GM12878 (cell line): ENCODE data around the gene PAX9. TPM values are rescaled to one million over a fixed set of nuclear protein-coding genes. Genes with fewer than 3 reads are reported as not detected.

Experiments used
- ATAC-seq: fragments of 200-7000 bp; cut with Tn5 transposase; 3 replicates; pipeline ENCODE4 v1.9.1; 2020; ENCODE audit warnings: mild to moderate bottlenecking, moderate library complexity
- BruUV-seq: library from RNA; stranded (reverse); fragments of 400-500 nt; replicated peaks from 2 replicates; lab custom pipeline; 2021; lab: Mats Ljungman, UMichigan
- CTCF ChIA-PET: fragments of 300-600 bp; sonication (Branson Sonifier 250); formaldehyde crosslinking; extraction: SDS; loops from one replicate; lab custom pipeline; 2021; ENCODE audit warnings: inconsistent platforms; lab: Yijun Ruan, JAX
- POLR2A ChIA-PET: fragments of 350-600 bp; formaldehyde crosslinking; extraction: SDS; loops from one replicate; lab custom pipeline; 2021; ENCODE audit warnings: inconsistent platforms; lab: Charles Lee
- RAD21 ChIA-PET: fragments of 300-600 bp; sonication (Branson Sonifier 250); formaldehyde crosslinking; loops from one replicate; lab custom pipeline; 2023; ENCODE audit warnings: antibody characterized with exemption; ENCODE audit not compliant: unreplicated experiment; lab: Charles Lee
- SMC1A ChIA-PET: fragments of 300-600 bp; sonication (Branson Sonifier 250); formaldehyde crosslinking; loops from one replicate; lab custom pipeline; 2023; ENCODE audit not compliant: unreplicated experiment, uncharacterized antibody; lab: Charles Lee
- DNase-seq: peaks from one replicate; pipeline ENCODE4 v3.0.0-alpha.2; 2011; ENCODE audit warnings: low read depth, low spot score
- FAIRE-seq: peaks from 3 replicates; lab custom pipeline; 2011; peaks lifted over from hg19 to GRCh38; lab: Jason Lieb, UNC
- H2AFZ ChIP-seq: 2 replicates; pipeline ENCODE4 v1.6.0; 2011; ENCODE audit warnings: low read depth, low read length, control low read depth; ENCODE audit not compliant: control insufficient read depth
- H3K27ac ChIP-seq: 2 replicates; pipeline ENCODE4 v1.5.1; 2011; ENCODE audit warnings: control low read depth; ENCODE audit not compliant: control insufficient read depth, insufficient read depth
- H3K27me3 ChIP-seq, 2 experiments: replicated peaks in 1 of 2; 2 replicates each; pipeline versions ENCODE4 v1.6.0 to v1.6.1; 2011; ENCODE audit warnings: low read length in 1 of 2; ENCODE audit not compliant: control insufficient read depth in 2 of 2, insufficient read depth in 2 of 2
- H3K36me3 ChIP-seq, 2 experiments: 2 replicates each; pipeline ENCODE4 v1.5.1; 2011; ENCODE audit warnings: low read length in 1 of 2; ENCODE audit not compliant: control insufficient read depth in 2 of 2, insufficient read depth in 2 of 2
- H3K4me1 ChIP-seq: 2 replicates; pipeline ENCODE4 v1.6.1; 2011; ENCODE audit warnings: mild to moderate bottlenecking, low read length, moderate library complexity, mixed read lengths; ENCODE audit not compliant: control insufficient read depth, insufficient read depth
- H3K4me2 ChIP-seq: 2 replicates; pipeline ENCODE4 v1.6.0; 2011; ENCODE audit warnings: control low read depth; ENCODE audit not compliant: control insufficient read depth, insufficient read depth
- H3K4me3 ChIP-seq: fragments of 200-600 bp; sonication (generic); 2 replicates; pipeline ENCODE4 v1.5.1; 2016
- H3K79me2 ChIP-seq: 2 replicates; pipeline ENCODE4 v1.6.0; 2011; ENCODE audit warnings: low read length; ENCODE audit not compliant: control insufficient read depth, insufficient read depth
- H3K9ac ChIP-seq: 2 replicates; pipeline ENCODE4 v1.8.0; 2011; ENCODE audit warnings: low read length, control low read depth, mixed read lengths; ENCODE audit not compliant: control insufficient read depth, insufficient read depth
- H3K9me3 ChIP-seq: replicated peaks from 3 replicates; pipeline ENCODE4 v1.5.1; 2011; ENCODE audit warnings: mild to moderate bottlenecking, low read length; ENCODE audit not compliant: control insufficient read depth, insufficient read depth
- H4K20me1 ChIP-seq: 2 replicates; pipeline ENCODE4 v1.6.0; 2011; ENCODE audit not compliant: control insufficient read depth, insufficient read depth
- CHD1 ChIP-seq: IDR thresholded peaks from 2 replicates; pipeline ENCODE4 v1.6.1; 2012; ENCODE audit warnings: low read depth, low read length, improper control_type of control experiment
- CHD4 ChIP-seq: fragments of 200-600 bp; sonication (generic); IDR thresholded peaks from 2 replicates; pipeline ENCODE4 v1.6.1; 2016; ENCODE audit warnings: mild to moderate bottlenecking
- CREB1 ChIP-seq: IDR thresholded peaks from 2 replicates; pipeline ENCODE4 v1.6.1; 2012; ENCODE audit warnings: low read depth, mild to moderate bottlenecking, inconsistent platforms
- DPF2 ChIP-seq: fragments of 450-650 bp; IDR thresholded peaks from 2 replicates; pipeline ENCODE4 v1.6.1; 2017; ENCODE audit warnings: mild to moderate bottlenecking
- NFXL1 ChIP-seq: fragments of 450-650 bp; IDR thresholded peaks from 2 replicates; pipeline ENCODE4 v1.6.1; 2017; ENCODE audit warnings: antibody characterized with exemption, mild to moderate bottlenecking, borderline replicate concordance
- NR2F1 ChIP-seq: fragments of 450-650 bp; conservative IDR thresholded peaks from 2 replicates; pipeline ENCODE4 v1.6.1; 2017; ENCODE audit warnings: mild to moderate bottlenecking
- RCOR1 ChIP-seq: conservative IDR thresholded peaks from 2 replicates; pipeline ENCODE4 v1.6.1; 2012; ENCODE audit warnings: low read depth, low read length, improper control_type of control experiment
- SIN3A ChIP-seq: IDR thresholded peaks from 2 replicates; pipeline ENCODE4 v1.6.1; 2012; ENCODE audit warnings: low read depth, low read length, improper control_type of control experiment
- SKIL ChIP-seq: fragments of 450-650 bp; IDR thresholded peaks from 2 replicates; pipeline ENCODE4 v1.6.1; 2017; ENCODE audit warnings: mild to moderate bottlenecking, low read depth, inconsistent platforms; ENCODE audit not compliant: poor library complexity, severe bottlenecking
- SMC3 ChIP-seq: IDR thresholded peaks from 2 replicates; pipeline ENCODE4 v1.6.1; 2011; ENCODE audit warnings: low read length, improper control_type of control experiment, borderline replicate concordance
- SUPT20H ChIP-seq: IDR thresholded peaks from 2 replicates; pipeline ENCODE4 v1.6.1; 2011; ENCODE audit warnings: low read depth, mild to moderate bottlenecking, low read length, moderate library complexity, borderline replicate concordance; ENCODE audit not compliant: control insufficient read depth
- USF1 ChIP-seq: IDR thresholded peaks from 2 replicates; pipeline ENCODE4 v1.6.1; 2011; ENCODE audit warnings: borderline replicate concordance, low read depth, mild to moderate bottlenecking, moderate library complexity, mixed read lengths, low read length; ENCODE audit not compliant: insufficient read depth; ENCODE audit errors: extremely low read length
- ZZZ3 ChIP-seq: IDR thresholded peaks from 2 replicates; pipeline ENCODE4 v1.6.1; 2011; ENCODE audit warnings: low read depth; ENCODE audit not compliant: control insufficient read depth, insufficient read length
- WGBS: methylation state at CpG from one replicate; pipeline ENCODE4 v1.1.6; 2016; ENCODE audit warnings: low lambda C conversion rate; ENCODE audit not compliant: insufficient replicate concordance, insufficient coverage; ENCODE audit errors: missing lambda C conversion rate; 5-methylcytosine and 5-hydroxymethylcytosine counted together
- in situ Hi-C: fragments of 300-500 bp; cut with MboI; formaldehyde crosslinking; loops from 9 replicates; pipeline ENCODE4 v1.14.3; 2018; ENCODE audit warnings: mixed read lengths
- intact Hi-C: fragments of 100-400 bp; cut with micrococcal nuclease; formaldehyde crosslinking; loops from one replicate; pipeline ENCODE4 v1.14.2; 2022; ENCODE audit not compliant: unreplicated experiment
- polyA plus RNA-seq, 11 experiments: library from polyadenylated mRNA; depleted of rRNA in 4 of 11; unstranded in 6 of 11; stranded (reverse) in 5 of 11; fragments of >200 nt; fragmentation: Nextera tagmentation in 4 of 11; fragmentation: Illumina TruSeq in 1 of 11; extraction: Ambion mirVana in 4 of 11; extraction: Trizol in 1 of 11; gene quantifications; 1 replicate in 1 of 11; 2 replicates in 10 of 11; pipeline versions ENCODE4 v1.2.1 to v1.2.3, GENCODE V29; 2011 to 2016; ENCODE audit warnings: inconsistent platforms in 2 of 11, missing spikeins in 2 of 11, low read depth in 1 of 11
- total RNA-seq, 4 experiments: library from RNA; depleted of rRNA in 3 of 4; stranded (reverse); fragments of >200 nt in 3 of 4; fragmentation: Illumina TruSeq in 1 of 4; extraction: Trizol in 1 of 4; gene quantifications; 2 replicates each; pipeline versions ENCODE4 v1.2.1 to v1.2.3, GENCODE V29; 2013 to 2021

Gene PAX9
- total and polyA plus RNA-seq, 10 of the 15 experiments (the other 5 are each of a cell fraction or from before 2014, with no cell fraction given): 0.03 to 8.2 (median 0.09) TPM; not detected in 3

- Histone ChIP-seq H3K4me2 (no peak overlapping the region), H3K9ac (no peak overlapping the region), H2AFZ (no peak overlapping the region), H3K4me1 (no peaks in the 10 kb centered on the region), H3K36me3 (no peaks in the 10 kb centered on the region), H3K27ac (no peak overlapping the region), H4K20me1 (no peaks in the 10 kb centered on the region), H3K4me3 (no peak overlapping the region), H3K27me3 (no peaks in the 10 kb centered on the region), H3K79me2 (no peaks in the 10 kb centered on the region), H3K9me3 (no peaks in the 10 kb centered on the region)
- ATAC-seq (no peak), FAIRE-seq (no peak), DNase-seq (no peak)
- RAD21 ChIA-PET: interaction anchor here (1.2 kb wide), 1 partner anchor 315 kb away, joined by 3 read pairs; no protein-coding TSS in a partner anchor
- in situ Hi-C loops (no loop called here), intact Hi-C loops (no loop called here)
- no TSS peak for BruUV-seq
- TF ChIP-seq SKIL (no peak), CHD1 (no peak), SUPT20H (no peak), DPF2 (no peak), CHD4 (no peak), NR2F1 (no peak), RCOR1 (no peak), ZZZ3 (no peak), CREB1 (no peak), USF1 (no peak), SIN3A (no peak), SMC3 (no peak), NFXL1 (no peak)
- SMC1A ChIA-PET: no interaction called here
- WGBS: 23% methylated on average over 3 of the region's 3 CpGs
- CTCF ChIA-PET: no interaction called here
- POLR2A ChIA-PET: no interaction called here
Measured at GRCh38 chr14:36627981-36628380, 33.7 kb upstream of the PAX9 start.
